ENCODE results near the gene ZNF800.

Gene ZNF800

DNA sequence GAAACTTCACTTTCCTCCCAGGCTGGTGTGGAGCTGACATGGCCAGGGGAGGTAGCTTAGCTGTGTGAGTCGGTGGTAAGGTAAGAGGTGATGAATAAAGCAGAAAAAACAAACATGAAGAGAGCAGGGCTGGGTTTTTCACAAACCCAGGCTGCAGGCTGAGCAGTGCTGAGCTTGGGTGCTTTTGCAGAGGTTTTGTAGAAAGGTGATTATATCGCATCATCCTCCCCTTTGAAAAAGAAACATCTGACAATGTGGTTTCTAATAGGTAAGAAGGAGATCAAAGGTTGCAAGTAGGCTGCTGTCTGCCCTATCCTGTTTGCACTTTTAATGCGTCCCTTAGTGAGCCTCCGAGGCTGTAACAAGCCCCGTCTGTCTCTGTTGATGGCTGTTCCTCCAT, 70.2 kb downstream of the ZNF800 start:
- in situ Hi-C loops (cut with MboI; ENCODE audit: low pct_unique_long_range_greater_than_20kb, low sequenced_read_pairs, unreplicated experiment): no loop called here
- TF ChIP-seq, protein P1, sequence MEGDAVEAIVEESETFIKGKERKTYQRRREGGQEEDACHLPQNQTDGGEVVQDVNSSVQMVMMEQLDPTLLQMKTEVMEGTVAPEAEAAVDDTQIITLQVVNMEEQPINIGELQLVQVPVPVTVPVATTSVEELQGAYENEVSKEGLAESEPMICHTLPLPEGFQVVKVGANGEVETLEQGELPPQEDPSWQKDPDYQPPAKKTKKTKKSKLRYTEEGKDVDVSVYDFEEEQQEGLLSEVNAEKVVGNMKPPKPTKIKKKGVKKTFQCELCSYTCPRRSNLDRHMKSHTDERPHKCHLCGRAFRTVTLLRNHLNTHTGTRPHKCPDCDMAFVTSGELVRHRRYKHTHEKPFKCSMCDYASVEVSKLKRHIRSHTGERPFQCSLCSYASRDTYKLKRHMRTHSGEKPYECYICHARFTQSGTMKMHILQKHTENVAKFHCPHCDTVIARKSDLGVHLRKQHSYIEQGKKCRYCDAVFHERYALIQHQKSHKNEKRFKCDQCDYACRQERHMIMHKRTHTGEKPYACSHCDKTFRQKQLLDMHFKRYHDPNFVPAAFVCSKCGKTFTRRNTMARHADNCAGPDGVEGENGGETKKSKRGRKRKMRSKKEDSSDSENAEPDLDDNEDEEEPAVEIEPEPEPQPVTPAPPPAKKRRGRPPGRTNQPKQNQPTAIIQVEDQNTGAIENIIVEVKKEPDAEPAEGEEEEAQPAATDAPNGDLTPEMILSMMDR (IDR thresholded peaks at IDR 0.05; ENCODE audit: extremely low read depth, insufficient read depth, missing control alignments): no peak
- no peak for DNase-seq (ENCODE audit: low spot score)

DNA sequence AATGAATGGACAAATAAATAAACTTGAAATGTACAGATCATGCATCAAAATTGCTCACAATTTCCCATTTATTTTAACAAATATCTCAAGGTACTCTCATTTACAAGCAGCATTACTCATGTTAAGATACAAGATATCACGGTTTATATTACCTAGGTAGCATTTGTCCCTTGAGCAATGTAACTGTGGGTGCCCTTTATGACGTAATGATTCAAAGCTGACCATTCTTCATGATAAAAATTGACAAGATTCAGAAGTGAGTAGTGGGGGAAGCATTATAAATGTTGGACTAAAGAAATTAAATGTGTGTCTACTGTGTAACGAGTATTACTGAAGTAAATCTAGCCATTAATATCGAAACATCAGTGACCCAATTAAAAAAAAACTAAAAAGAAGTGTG, 71.5 kb downstream of the ZNF800 start:
- no peak for DNase-seq (ENCODE audit: low spot score)
- TF ChIP-seq, protein P1 (IDR thresholded peaks at IDR 0.05; ENCODE audit: extremely low read depth, insufficient read depth, missing control alignments): no peak
- in situ Hi-C loops (cut with MboI; ENCODE audit: low pct_unique_long_range_greater_than_20kb, low sequenced_read_pairs, unreplicated experiment): no loop called here
